Skeletal muscle tissue (tissue), 4 donors: ENCODE data around the gene FAAH. TPM values are rescaled to one million over a fixed set of nuclear protein-coding genes. Genes with fewer than 3 reads are reported as not detected.
"Not testable (repeated sequence)": the region's sequence is repeated elsewhere in the genome, so short reads cannot be mapped to it uniquely, and the experiment has no call there.

Experiments used
- H3K27ac ChIP-seq: one replicate; pipeline ENCODE4 v1.7.0; 2013; ENCODE audit warnings: mild to moderate bottlenecking, low read depth, low read length, inconsistent platforms
- H3K27me3 ChIP-seq, 3 donors: one replicate each; pipeline ENCODE4 v1.7.0; 2013; ENCODE audit warnings: low read length in 3 of 3; ENCODE audit not compliant: control insufficient read depth in 3 of 3, insufficient read depth in 3 of 3
- H3K36me3 ChIP-seq, 3 donors: one replicate each; pipeline ENCODE4 v1.7.0; 2013; ENCODE audit warnings: low read length in 3 of 3; ENCODE audit not compliant: control insufficient read depth in 3 of 3, insufficient read depth in 3 of 3
- H3K4me1 ChIP-seq, 3 donors: one replicate each; pipeline ENCODE4 v1.7.0; 2013; ENCODE audit warnings: low read length in 3 of 3, mild to moderate bottlenecking in 3 of 3; ENCODE audit not compliant: control insufficient read depth in 3 of 3, insufficient read depth in 3 of 3
- H3K4me3 ChIP-seq, 3 donors: one replicate each; pipeline ENCODE4 v1.7.0; 2013; ENCODE audit warnings: low read length in 3 of 3
- H3K9ac ChIP-seq, 3 donors: one replicate each; pipeline ENCODE4 v1.7.0; 2013; ENCODE audit warnings: low read length in 3 of 3, mild to moderate bottlenecking in 3 of 3, moderate library complexity in 2 of 3, low read depth in 1 of 3
- H3K9me3 ChIP-seq, 3 donors: one replicate each; pipeline ENCODE4 v1.7.0; 2013; ENCODE audit warnings: low read length in 3 of 3; ENCODE audit not compliant: control insufficient read depth in 3 of 3
- total RNA-seq: library from RNA; depleted of rRNA; stranded (reverse); fragments of >200 nt; gene quantifications from one replicate; pipeline ENCODE4 v1.2.3, GENCODE V29; 2014
- donor health status: Osteomylitis.

The FAAH gene
- total RNA-seq: 13.6 TPM

DNA sequence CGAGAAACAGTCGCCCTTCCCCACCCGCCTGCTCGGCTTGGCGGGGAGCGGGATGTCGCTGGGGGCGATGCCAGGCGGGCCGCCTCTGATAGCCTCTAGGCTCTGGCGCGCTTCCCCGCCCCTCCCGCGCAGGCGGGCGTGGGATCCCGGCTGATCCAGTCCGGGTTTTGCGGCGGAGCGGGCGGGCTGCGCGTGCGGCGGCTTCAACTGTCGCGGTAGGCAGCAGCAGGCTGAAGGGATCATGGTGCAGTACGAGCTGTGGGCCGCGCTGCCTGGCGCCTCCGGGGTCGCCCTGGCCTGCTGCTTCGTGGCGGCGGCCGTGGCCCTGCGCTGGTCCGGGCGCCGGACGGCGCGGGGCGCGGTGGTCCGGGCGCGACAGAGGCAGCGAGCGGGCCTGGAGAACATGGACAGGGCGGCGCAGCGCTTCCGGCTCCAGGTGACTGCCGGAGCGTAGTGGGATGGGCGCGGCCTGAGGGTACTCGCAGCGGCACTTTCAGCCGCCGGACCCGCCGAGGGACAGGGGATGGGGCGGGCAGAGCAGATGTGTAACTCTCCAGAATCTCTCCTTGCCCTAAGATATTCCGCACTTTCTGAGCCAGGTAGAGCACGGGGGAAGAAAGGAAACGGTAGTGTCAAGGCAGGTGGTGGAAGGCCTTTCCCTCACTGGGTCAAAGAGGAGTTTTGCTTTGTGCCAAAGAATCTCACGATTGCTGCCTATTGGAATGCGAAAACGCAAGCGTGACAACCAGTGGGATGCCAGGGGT, at the start of gene FAAH:
FAAH (plus strand) TSS at position 210 of the 764 bp plus-strand sequence; CDS start at position 242, 32 bp downstream.
- Histone ChIP-seq H3K9ac (peak within 1 kb of the TSS; percentile 1 to 89 (median 79)), H3K4me3 (peak within 1 kb of the TSS; percentile 84 to 91 (median 85)), H3K27me3 (no peaks in the 10 kb centered on the region), H3K4me1 (peaks cover 14 to 42% (median 30%) of the 10 kb centered on the region in 3 donors), H3K27ac (no peak within 1 kb of the TSS), H3K36me3 (no peaks in the 10 kb centered on the region), H3K9me3 (no peaks in the 10 kb centered on the region)

DNA sequence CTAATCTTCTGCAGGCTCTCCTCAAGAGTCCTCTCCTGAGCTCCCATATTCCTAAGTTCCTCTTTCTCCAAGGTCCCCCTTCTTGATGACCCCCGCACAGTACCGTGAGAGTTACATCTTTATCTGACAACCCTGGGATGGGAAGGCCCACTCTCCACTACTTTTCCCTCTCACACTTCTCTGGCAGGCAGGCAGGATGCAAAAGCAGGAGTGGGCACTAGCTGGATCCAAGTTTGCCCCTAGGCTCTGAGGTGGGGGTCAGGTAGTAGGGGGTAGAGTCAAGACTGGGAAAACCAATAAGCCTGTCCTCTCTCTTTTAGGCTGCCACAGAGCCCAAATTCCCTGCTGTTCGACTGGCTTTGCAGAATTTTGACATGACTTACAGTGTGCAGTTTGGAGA, 49.6 kb upstream of the FAAH start:
- no peak overlapping the region for H3K27ac ChIP-seq
- no peaks in the 10 kb centered on the region for H3K9me3 ChIP-seq
- H3K9ac ChIP-seq: peak overlapping the region in 1 of 3 donors; percentile 8
- H3K4me3 ChIP-seq: no peak overlapping the region
- H3K27me3 ChIP-seq: no peaks in the 10 kb centered on the region
- H3K36me3 ChIP-seq: peaks cover 26 to 41% (median 31%) of the 10 kb centered on the region in 3 donors
- H3K4me1 ChIP-seq: peaks cover 17 to 31% (median 22%) of the 10 kb centered on the region in 3 donors

- H3K27ac ChIP-seq: no peak overlapping the region
- H3K36me3 ChIP-seq: peaks cover 33 to 49% (median 33%) of the 10 kb centered on the region in 3 donors
- peaks cover 15 to 31% (median 17%) of the 10 kb centered on the region in 3 donors for H3K4me1 ChIP-seq
These were observed 48.8 kb upstream of the FAAH start for GRCh38 chr1:46345281-46345680.

GRCh38 chr1:46352363-46352762, 41.8 kb upstream of the FAAH start:
- no peaks in the 10 kb centered on the region for H3K4me1 ChIP-seq
- no peak overlapping the region for H3K4me3 ChIP-seq
- H3K9ac ChIP-seq: no peak overlapping the region
- peaks cover 18 to 53% (median 46%) of the 10 kb centered on the region in 3 donors for H3K36me3 ChIP-seq
- no peak overlapping the region for H3K27ac ChIP-seq
- H3K27me3 ChIP-seq: no peaks in the 10 kb centered on the region
- no peaks in the 10 kb centered on the region for H3K9me3 ChIP-seq

More at GRCh38 chr1:46345281-46345680, 48.8 kb upstream of the FAAH start:
- H3K4me3 ChIP-seq: no peak overlapping the region
- H3K9me3 ChIP-seq: no peaks in the 10 kb centered on the region
- no peak overlapping the region for H3K9ac ChIP-seq
- no peaks in the 10 kb centered on the region for H3K27me3 ChIP-seq

DNA sequence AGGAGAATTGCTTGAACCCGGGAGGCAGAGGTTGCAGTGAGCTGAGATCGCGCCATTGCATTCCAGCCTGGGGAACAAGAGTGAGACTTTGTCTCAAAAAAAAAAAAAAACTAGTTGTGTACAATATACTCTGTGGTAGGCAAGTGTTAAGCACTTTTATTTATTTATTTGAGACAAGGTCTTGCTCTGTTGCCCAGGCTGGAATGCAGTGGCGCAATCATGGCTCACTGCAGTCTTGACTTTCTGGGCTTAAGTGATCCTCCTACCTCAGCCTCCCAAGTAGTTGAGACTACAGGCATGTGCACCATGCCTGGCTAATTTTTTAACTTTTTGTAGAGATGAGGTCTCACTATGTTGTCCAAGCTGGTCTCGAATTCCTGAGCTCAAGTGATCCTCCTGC, 38.2 kb upstream of the FAAH start:
- not testable (repeated sequence) for H3K9ac ChIP-seq, H3K9me3 ChIP-seq, H3K4me1 ChIP-seq, H3K4me3 ChIP-seq, H3K27ac ChIP-seq, H3K27me3 ChIP-seq
- peaks cover 10 to 41% (median 40%) of the 10 kb centered on the region in 3 donors for H3K36me3 ChIP-seq

GRCh38 chr1:46362158-46362557, 32.0 kb upstream of the FAAH start:
- no peaks in the 10 kb centered on the region for H3K9me3 ChIP-seq
- peaks cover 0 to 7% (median 2%) of the 10 kb centered on the region in 3 donors for H3K4me1 ChIP-seq
- H3K9ac ChIP-seq: no peak overlapping the region
- H3K4me3 ChIP-seq: no peak overlapping the region
- H3K27me3 ChIP-seq: no peaks in the 10 kb centered on the region
- H3K36me3 ChIP-seq: peaks cover 24 to 44% (median 42%) of the 10 kb centered on the region in 3 donors
- H3K27ac ChIP-seq: peak overlapping the region; percentile 2

GRCh38 chr1:46363121-46363520, 31.0 kb upstream of the FAAH start:
- peaks cover 24 to 45% (median 45%) of the 10 kb centered on the region in 3 donors for H3K36me3 ChIP-seq
- H3K9me3 ChIP-seq: no peaks in the 10 kb centered on the region
- no peaks in the 10 kb centered on the region for H3K27me3 ChIP-seq
- no peak overlapping the region for H3K4me3 ChIP-seq
- H3K27ac ChIP-seq: no peak overlapping the region
- H3K9ac ChIP-seq: no peak overlapping the region
- peaks cover 0 to 7% (median 2%) of the 10 kb centered on the region in 3 donors for H3K4me1 ChIP-seq

DNA sequence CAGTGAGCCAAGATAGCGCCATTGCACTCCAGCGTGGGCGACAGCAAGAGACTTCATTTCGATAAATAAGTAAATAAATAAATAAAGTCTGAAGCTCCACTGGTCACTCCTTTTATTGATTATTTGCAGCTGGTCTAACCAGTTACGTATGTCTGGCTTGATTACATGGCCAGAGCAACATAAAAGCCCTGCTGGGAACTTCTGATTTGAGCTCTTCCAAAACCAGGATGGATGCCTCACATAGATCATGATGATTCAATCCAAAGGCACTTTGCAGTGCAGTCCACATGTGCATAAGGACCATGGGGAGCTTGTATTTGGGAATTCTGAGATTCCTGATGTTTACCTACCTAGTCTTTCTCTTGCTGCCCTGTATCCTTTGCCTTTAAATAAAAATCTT, 29.5 kb upstream of the FAAH start:
- H3K9ac ChIP-seq: no peak overlapping the region
- H3K27ac ChIP-seq: no peak overlapping the region
- H3K4me1 ChIP-seq: peaks cover 0 to 7% (median 2%) of the 10 kb centered on the region in 3 donors
- no peaks in the 10 kb centered on the region for H3K9me3 ChIP-seq
- no peak overlapping the region for H3K4me3 ChIP-seq
- peaks cover 27 to 56% (median 46%) of the 10 kb centered on the region in 3 donors for H3K36me3 ChIP-seq
- no peaks in the 10 kb centered on the region for H3K27me3 ChIP-seq

DNA sequence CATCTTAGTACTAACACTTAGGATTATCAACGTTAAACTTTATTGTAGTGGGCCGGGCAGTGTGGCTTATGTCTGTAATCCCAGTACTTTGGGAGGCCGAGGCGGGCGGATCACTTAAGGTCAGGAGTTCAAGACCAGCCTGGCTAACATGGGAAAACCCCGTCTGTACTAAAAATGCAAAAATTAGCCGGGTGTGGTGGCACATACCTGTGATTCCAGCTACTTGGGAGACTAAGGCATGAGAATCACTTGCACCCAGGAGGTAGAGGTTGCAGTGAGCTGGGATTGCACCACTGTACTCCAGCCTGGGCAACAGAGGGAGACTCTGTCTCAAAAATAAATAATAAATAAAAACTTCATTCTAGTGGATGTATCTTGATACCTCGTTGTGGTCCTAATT, 28.3 kb upstream of the FAAH start:
- H3K27ac ChIP-seq, H3K9ac ChIP-seq, H3K27me3 ChIP-seq, H3K4me1 ChIP-seq, H3K9me3 ChIP-seq, H3K4me3 ChIP-seq: not testable (repeated sequence)
- peaks cover 23 to 58% (median 42%) of the 10 kb centered on the region in 3 donors for H3K36me3 ChIP-seq

- no peak overlapping the region for H3K9ac ChIP-seq
- no peak overlapping the region for H3K4me3 ChIP-seq
- H3K4me1 ChIP-seq: peaks cover 0 to 4% (median 2%) of the 10 kb centered on the region in 3 donors
- no peaks in the 10 kb centered on the region for H3K27me3 ChIP-seq
- no peak overlapping the region for H3K27ac ChIP-seq
- no peaks in the 10 kb centered on the region for H3K9me3 ChIP-seq
- peaks cover 12 to 46% (median 31%) of the 10 kb centered on the region in 3 donors for H3K36me3 ChIP-seq
These were observed 27.0 kb upstream of the FAAH start for GRCh38 chr1:46367072-46367471.
